RPMI8226 (cell line): Measurements from ENCODE around the gene KNCN.
A peak's percentile ranks its signal among the peaks of the same experiment; 100 is the strongest.

Experiments used
- DNase-seq: peaks from one replicate; pipeline ENCODE4 v3.0.0-alpha.2; 2015

The KNCN gene

DNA sequence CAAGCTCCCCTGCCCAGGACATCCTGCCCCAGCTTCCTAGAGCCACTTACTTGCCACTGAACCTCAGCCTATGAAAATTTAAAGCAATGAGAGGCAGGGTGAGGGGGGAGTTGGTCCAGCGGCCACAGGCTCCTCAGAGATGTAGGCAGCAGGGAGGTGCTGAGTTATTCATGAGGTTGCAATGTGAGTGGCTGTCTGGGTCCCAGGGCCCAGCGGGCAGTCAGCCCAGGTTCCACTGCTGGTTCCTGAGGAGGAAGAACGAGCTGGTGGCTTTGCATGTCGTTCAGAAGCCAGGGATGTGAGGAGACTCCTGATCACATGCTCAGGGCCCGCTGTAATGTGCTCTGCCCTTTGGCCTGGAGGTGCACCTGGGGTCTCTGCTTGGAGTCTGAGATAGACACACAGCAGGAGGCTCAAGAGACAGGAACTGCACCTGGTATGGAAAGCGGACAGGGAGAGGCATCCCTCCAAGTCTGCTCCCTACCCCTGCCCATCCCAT, at the start of gene KNCN:
Gene KNCN (minus strand): TSS at position 51 of the 499 bp plus-strand sequence. CDS start 432 bp downstream, outside the sequence.
- DNase-seq = no peak

GRCh38 chr1:46599059-46599970, 47.9 kb upstream of the KNCN start:
- no peak for DNase-seq

GRCh38 chr1:46596846-46597245, 45.4 kb upstream of the KNCN start:
- DNase-seq = no peak

DNA sequence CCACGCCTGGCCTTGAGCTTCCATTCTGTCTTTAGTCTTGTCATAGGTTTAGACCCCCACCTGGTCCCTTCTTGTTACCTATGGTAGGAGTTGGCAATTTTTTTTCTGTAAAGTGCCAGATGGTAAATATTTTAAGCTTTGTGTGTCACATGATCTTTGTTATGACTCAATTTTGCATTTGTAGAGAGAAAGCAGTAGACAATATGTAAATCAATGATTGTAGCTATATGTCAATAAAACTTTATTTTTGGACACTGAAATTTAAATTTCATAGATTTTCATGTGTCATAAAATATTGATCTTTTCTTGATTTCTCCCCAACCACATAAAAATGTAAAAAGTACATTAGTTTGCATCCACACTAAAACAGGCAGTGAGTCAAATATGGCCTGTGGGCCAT, 44.6 kb upstream of the KNCN start:
- no peak for DNase-seq

- DNase-seq = peak; percentile 53
Observed at GRCh38 chr1:46595127-46595526, 43.7 kb upstream of the KNCN start.

- no peak for DNase-seq
Observed at GRCh38 chr1:46594063-46594462, 42.6 kb upstream of the KNCN start.

DNA sequence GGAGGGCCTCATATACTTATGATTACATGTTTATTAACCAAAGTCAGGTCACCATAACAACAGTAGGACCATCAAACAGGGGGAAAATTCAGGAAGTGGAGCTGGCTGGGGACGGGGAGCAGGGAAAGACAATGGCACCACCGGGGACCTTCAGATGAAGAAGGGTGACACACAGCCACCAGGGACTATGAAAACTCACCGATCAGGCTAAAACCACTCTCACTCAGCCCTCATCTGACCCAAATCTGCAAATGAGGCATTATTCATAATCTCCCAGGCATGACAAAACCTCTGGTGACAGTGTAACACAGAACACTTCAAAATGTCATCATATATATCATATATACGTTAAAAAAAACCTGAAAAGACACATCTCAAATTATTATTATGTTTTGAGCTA, 41.4 kb upstream of the KNCN start:
- DNase-seq = no peak

DNA sequence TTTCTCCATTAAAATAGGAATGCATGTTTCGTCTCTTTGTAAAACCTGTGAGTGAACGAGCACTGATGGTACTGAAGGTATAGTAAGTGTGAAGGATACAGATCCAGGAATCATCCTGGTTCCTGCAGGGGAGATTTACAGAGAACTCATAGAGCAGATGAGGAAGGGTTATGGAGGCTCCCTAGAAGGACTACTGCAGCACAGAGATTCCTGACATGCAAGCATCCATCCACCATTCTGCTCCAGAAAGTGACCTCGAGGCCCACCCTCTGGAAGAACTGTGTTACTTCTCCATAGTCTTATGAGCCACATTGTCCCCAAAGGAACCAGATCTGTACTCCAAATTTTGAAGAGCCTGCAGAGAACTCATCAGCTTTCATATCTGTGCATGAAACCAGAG, 38.1 kb upstream of the KNCN start:
- no peak for DNase-seq

GRCh38 chr1:46587069-46587468, 35.6 kb upstream of the KNCN start:
- DNase-seq = no peak

- no peak for DNase-seq
Observed at GRCh38 chr1:46585312-46585938, 34.0 kb upstream of the KNCN start.

GRCh38 chr1:46583494-46583893, 32.0 kb upstream of the KNCN start:
- DNase-seq = no peak

- no peak for DNase-seq
Observed at GRCh38 chr1:46582972-46583371, 31.5 kb upstream of the KNCN start.

- DNase-seq = no peak
Observed at GRCh38 chr1:46581681-46582455, 30.4 kb upstream of the KNCN start.

DNA sequence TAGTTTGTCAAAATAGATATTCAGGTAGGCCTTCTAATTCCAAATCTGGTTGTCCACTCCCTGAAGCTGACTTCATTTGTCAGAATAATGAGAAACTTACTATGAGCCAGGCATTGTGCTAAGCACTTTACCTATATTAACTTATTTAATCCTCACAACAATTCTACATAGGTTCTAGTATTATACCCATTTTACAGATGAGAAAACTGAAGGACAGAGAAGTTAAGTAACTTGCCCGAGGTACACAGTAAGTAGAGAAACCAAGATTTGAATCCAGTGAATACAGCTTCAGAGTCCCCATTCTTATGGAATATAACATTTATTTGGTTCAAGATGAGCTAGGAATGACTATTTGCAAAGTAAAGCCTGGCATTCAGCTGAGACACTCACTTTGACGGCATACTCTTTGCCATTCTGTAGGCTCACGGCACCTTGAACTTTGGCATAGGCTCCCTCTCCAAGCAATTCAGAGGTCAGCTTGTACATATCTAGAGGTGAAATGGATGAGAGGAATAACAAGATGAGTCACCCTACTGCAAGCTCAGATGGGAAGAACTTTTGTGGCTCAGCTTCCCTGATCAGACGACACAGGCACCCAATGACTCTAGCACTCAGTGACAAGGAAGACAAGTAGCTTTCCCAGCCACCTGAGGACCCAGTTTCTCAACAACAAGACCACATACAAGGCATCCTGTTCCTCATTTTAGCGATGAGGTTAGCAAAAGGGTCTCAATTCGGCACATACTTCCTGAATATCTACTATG, 28.9 kb upstream of the KNCN start:
- no peak for DNase-seq

GRCh38 chr1:46577671-46578070, 26.2 kb upstream of the KNCN start:
- no peak for DNase-seq

DNA sequence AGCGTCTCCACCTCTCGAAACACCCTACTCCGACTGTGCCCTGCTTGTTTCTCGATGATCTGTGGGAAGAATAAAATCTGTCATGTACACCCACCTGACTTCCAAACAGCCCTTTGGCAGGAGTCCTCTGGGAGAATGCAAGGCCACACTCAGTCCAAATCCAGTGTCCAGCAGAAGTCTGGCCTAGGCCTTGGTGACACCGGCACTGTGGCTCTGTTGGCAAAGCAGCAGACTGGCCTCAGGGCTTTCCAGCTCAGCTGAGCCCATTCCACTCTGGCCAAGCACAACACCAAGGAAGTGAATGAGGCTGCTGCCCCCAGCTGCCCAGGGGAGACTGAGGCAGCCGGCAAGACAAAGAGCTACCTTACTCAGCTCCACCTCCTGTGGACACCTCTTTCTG, 25.1 kb upstream of the KNCN start:
- no peak for DNase-seq

DNA sequence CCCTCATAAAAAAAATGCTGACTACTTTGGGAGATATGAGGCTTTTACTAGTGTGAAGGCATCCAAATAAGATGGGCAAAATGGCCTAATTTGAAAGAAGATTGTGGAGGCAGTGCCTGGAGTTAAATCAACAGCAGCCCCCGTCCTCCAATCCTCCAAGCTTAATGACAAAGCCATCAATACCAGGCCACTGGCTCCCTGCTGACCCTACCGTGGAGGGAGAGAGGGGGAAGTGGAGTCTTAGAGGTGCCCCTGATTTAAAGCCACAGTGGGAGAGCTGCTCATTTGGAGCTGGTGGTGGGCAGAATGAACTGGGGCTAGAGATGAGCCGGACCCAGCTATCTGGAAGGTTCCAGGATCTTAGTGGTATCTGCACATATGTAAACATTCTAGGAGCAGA, 24.3 kb upstream of the KNCN start:
- DNase-seq = no peak

DNA sequence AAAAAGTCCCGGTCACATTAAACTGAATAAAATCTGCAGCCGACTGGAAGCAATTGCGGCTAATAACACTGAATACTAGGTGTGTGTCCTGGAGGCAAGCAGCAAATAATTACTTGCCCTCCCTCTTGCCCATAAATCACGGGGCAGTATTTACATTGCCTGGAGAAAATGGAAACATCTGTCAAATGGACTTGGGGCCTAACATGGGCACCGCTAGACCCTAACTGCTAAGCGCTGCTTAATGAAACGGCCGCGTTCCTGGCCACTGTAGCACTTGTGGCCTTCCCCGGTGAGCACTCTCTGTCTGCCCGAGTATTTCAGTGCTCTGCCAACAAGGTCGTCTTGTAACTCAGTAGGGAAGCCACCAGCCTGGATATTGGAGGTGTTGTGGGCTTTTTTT, 23.9 kb upstream of the KNCN start:
- DNase-seq = no peak

GRCh38 chr1:46571691-46572225, 20.3 kb upstream of the KNCN start:
- no peak for DNase-seq

- DNase-seq = no peak
Observed at GRCh38 chr1:46569884-46570725, 18.7 kb upstream of the KNCN start.

DNA sequence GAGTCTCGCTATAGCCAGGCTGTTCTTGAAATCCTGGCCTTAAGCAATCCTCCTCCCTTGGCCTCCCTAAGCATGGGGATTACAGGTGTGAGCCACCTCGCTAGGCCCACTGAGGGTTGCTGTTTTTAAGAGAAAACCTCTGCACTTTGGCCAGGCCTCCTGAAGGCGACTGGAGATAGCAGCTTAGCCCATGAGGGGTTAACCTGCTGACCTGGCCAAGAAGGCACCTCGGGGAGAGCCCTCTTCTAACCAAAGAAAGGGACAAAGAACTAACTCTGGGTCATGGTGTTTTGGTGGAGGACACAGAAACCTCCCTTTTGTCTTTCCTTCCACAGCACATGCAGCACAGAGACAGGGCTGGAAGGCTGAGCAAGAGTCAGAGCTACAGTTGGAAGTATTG, 17.7 kb upstream of the KNCN start:
- DNase-seq = no peak
